Mucosa of gallbladder (tissue), 1 donor: ENCODE measurements around the gene ENO4. TPM values are rescaled to one million over a fixed set of nuclear protein-coding genes. Genes with fewer than 3 reads are reported as not detected.

Experiments
- DNase-seq: peaks from one replicate; pipeline ENCODE4 v3.0.0-alpha.2; 2020; ENCODE audit warnings: low spot score
- total RNA-seq: library from RNA; stranded (reverse); gene quantifications from one replicate; pipeline ENCODE4 v1.2.1, GENCODE V29; 2021
- donor health status: DM: no; HTN: no; CAD: no.

ENO4 gene
- total RNA-seq, 1 donor from 2014 or later, result 0.20 TPM

- DNase-seq, result no peak
Observed at GRCh38 chr10:116913695-116914094, 64.4 kb downstream of the ENO4 start.

DNA sequence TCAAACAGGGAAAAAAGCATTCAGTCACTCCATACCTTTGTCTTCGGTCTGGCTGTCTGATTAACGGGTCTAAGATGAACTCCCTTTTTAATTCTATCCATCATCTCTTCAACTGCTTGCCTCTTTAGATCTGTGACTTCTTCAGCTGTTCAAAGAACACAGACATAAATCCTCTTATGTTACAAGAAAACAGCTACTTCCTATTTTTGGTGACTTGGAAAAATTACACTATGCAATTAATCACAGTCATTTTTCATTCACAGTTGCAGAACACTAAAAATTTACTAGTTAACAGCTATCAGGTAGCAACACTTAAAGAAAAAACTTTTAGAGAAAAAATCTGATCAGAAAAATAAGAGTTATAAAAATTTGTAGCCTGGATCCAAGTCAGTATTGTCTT is 66.0 kb downstream of the ENO4 start:
- DNase-seq, result no peak

- DNase-seq, result no peak
Observed at GRCh38 chr10:116917481-116917880, 68.2 kb downstream of the ENO4 start.

DNA sequence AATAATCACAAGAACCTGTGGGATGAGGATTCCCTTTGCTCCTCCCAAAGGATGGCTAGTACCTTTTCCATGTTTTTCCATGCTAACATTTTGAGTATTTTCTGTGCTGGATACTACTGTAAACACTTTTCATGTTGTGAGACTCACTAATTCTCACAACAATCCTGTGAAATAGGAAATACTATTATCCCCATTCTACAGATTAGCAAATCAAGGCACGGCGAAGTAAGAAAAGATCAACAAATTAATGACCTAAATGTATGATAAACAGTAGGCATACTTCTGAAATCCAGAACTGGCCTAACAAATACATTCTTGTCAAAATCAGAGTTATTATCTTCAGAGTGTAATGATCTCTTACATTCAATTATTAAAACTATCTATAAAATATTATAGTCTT is 69.3 kb downstream of the ENO4 start:
- no peak for DNase-seq

GRCh38 chr10:116919164-116919563 is 69.9 kb downstream of the ENO4 start:
- DNase-seq, result no peak

GRCh38 chr10:116919706-116920105 is 70.4 kb downstream of the ENO4 start:
- DNase-seq, result no peak

GRCh38 chr10:116925056-116925455 is 75.8 kb downstream of the ENO4 start:
- no peak for DNase-seq

DNA sequence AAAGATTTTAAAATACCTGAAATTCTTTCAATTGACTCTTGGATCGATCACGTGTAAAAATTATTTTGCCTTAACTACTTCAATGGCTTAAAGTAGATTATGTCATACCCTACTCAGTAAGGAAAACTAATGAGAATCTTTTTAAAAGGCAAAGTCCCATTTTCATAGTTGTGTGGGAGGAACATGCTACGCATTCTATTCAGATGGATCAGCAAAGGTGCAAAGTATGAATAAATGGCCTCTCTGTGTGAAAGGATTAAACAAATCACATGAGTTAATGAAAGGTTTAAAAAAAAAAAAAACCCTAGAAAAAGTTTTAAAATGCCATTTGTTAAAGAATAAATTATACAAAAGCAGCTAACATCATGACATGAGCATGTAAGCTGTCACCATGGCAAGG is 77.1 kb downstream of the ENO4 start:
- no peak for DNase-seq

DNA sequence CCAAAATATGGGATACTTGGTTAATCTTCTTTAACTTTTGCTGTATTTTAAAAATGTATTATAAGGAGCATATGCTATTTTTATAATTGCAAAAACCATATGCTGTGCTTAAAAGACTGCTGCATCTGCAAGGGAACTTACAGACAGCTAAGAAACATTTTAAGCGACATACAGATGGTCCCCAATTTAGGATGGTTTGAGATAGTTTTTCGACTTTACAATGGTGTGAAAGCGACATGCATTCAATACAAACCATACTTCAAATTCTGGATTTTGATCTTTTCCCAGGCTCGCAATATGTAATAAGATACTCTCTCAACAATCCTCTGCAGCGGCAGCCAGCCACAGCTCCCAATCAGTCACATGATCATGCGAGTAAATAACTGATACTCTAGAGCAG is 82.5 kb downstream of the ENO4 start:
- DNase-seq, result no peak

Other genes with a start within 250 kb of the ENO4 start
- gene PNLIPRP2, start 228.5 kb upstream of the ENO4 start, total RNA-seq, result 1.2 TPM
- 16.5 TPM for gene HSPA12A, start 106.9 kb upstream of the ENO4 start, total RNA-seq
- 36.7 TPM for gene SHTN1, start 155.7 kb downstream of the ENO4 start, total RNA-seq